ENCODE results near the gene IGFL3. TPM values are rescaled to one million over a fixed set of nuclear protein-coding genes. Genes with fewer than 3 reads are reported as not detected.

The IGFL3 gene
- total RNA-seq, 1 donor from 2014 or later, result not detected

DNA sequence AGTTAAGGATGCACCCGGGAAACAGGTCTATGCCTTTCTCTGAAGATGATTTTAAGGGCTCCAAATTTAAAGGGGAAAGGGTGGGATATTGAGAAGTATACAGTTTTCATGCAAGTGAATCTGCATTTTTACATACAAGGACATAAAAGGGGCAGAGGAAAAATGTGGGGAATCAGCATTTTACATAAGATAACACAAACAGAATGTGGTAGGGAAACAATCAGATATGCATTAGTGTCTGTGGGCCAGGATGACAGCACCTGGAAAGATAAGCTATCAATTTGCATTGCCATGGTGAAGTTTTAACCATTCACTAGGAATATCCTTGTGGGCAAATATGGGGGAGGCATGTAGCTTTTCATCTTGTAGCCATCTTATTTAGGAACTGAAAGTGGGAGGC, 24.1 kb downstream of the IGFL3 start:
- intact Hi-C loops (cut with micrococcal nuclease), result no loop called here
- no peaks in the 10 kb centered on the region for H3K4me1 ChIP-seq
- DNase-seq, result no peak
- TF ChIP-seq, protein P1, sequence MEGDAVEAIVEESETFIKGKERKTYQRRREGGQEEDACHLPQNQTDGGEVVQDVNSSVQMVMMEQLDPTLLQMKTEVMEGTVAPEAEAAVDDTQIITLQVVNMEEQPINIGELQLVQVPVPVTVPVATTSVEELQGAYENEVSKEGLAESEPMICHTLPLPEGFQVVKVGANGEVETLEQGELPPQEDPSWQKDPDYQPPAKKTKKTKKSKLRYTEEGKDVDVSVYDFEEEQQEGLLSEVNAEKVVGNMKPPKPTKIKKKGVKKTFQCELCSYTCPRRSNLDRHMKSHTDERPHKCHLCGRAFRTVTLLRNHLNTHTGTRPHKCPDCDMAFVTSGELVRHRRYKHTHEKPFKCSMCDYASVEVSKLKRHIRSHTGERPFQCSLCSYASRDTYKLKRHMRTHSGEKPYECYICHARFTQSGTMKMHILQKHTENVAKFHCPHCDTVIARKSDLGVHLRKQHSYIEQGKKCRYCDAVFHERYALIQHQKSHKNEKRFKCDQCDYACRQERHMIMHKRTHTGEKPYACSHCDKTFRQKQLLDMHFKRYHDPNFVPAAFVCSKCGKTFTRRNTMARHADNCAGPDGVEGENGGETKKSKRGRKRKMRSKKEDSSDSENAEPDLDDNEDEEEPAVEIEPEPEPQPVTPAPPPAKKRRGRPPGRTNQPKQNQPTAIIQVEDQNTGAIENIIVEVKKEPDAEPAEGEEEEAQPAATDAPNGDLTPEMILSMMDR (IDR thresholded peaks at IDR 0.05; ENCODE audit: borderline replicate concordance), result no peak
- no peak overlapping the region for H3K27ac ChIP-seq (replicated peaks)
- peaks cover 64% of the 10 kb centered on the region for H3K27me3 ChIP-seq (ENCODE audit: low read depth)
- no peak overlapping the region for H3K4me3 ChIP-seq
- no peaks in the 10 kb centered on the region for H3K36me3 ChIP-seq
- H3K9me3 ChIP-seq (replicated peaks), result peaks cover 40% of the 10 kb centered on the region

DNA sequence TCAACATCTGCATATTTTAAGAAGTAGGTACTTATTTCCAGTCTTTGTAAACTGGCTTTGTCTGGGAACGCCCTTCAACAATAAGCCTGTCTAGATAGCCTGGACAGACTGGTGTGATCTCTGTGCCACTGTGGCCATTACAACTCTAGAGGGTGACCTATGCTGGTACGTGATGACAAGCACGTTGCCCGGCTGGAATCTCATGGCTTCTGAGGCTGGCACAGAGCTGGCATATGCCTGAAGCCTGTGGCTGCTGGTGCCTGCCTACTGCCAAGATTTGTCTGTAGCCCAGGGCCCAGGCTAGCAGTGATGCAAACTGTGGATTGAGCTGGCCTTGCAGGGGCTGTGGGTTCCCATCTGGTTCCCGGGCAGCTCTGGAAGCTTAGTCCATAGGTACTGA, 34.0 kb downstream of the IGFL3 start:
- H3K4me1 ChIP-seq, result no peaks in the 10 kb centered on the region
- TF ChIP-seq, protein P1 (IDR thresholded peaks at IDR 0.05; ENCODE audit: borderline replicate concordance), result no peak
- H3K27ac ChIP-seq (replicated peaks), result no peak overlapping the region
- H3K36me3 ChIP-seq, result no peaks in the 10 kb centered on the region
- peaks cover 45% of the 10 kb centered on the region for H3K9me3 ChIP-seq (replicated peaks)
- H3K27me3 ChIP-seq (ENCODE audit: low read depth), result peaks cover 14% of the 10 kb centered on the region
- no peak overlapping the region for H3K4me3 ChIP-seq
- no peak for DNase-seq
- intact Hi-C loops (cut with micrococcal nuclease), result no loop called here

DNA sequence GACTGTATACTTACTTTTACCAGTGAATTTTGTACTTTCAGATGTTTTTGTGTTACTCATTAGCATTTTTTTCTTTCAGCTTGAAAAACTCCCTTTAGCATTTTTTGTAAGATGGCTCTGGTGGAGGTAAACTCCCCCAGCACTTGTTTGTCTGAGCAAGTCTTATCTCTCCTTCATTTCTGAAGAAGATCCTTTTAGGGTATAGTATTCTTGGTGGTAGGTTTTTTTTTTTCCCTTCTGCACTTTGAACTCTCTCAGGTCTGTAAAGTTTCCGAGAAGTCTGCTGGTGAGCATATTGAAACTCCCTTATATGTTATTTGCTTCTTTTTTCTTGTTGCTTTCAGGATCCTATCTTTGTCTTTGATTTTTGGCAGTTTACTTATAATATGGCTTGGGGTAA, 35.1 kb downstream of the IGFL3 start:
- TF ChIP-seq, protein P1 (IDR thresholded peaks at IDR 0.05; ENCODE audit: borderline replicate concordance), result no peak
- Histone ChIP-seq H3K36me3 (no peaks in the 10 kb centered on the region), H3K9me3 (replicated peaks) (peaks cover 55% of the 10 kb centered on the region), H3K4me3 (no peak overlapping the region), H3K4me1 (no peaks in the 10 kb centered on the region), H3K27ac (replicated peaks) (no peak overlapping the region), H3K27me3 (ENCODE audit: low read depth) (peaks cover 18% of the 10 kb centered on the region)
- intact Hi-C loops (cut with micrococcal nuclease), result loop anchor here (10.0 kb wide), 1 partner anchor 175 kb away; no protein-coding TSS in a partner anchor
- no peak for DNase-seq

DNA sequence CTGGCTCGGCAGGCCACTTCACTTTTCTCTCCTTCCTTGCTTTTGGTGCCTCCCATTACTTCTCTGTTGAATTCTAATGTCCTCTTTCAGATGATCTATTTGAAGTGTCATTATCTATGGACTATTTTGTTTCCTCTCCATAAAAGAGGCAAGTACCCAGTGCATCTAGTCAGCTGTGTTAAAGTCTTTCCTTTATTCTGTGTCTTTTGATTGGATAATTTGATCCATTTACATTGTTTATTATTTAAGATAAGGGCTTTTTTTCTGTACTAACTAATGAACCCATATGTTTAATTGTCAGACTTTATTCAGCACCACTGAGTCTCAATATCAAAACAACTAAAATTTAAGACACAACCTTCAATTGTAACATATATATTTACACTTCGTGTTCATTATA, 36.4 kb downstream of the IGFL3 start:
- Histone ChIP-seq H3K27ac (replicated peaks) (no peak overlapping the region), H3K36me3 (no peaks in the 10 kb centered on the region), H3K27me3 (ENCODE audit: low read depth) (peaks cover 32% of the 10 kb centered on the region), H3K4me3 (no peak overlapping the region), H3K4me1 (no peaks in the 10 kb centered on the region), H3K9me3 (replicated peaks) (peaks cover 56% of the 10 kb centered on the region)
- intact Hi-C loops (cut with micrococcal nuclease), result loop anchor here (10.0 kb wide), 1 partner anchor 177 kb away; no protein-coding TSS in a partner anchor
- TF ChIP-seq, protein P1 (IDR thresholded peaks at IDR 0.05; ENCODE audit: borderline replicate concordance), result no peak
- no peak for DNase-seq

DNA sequence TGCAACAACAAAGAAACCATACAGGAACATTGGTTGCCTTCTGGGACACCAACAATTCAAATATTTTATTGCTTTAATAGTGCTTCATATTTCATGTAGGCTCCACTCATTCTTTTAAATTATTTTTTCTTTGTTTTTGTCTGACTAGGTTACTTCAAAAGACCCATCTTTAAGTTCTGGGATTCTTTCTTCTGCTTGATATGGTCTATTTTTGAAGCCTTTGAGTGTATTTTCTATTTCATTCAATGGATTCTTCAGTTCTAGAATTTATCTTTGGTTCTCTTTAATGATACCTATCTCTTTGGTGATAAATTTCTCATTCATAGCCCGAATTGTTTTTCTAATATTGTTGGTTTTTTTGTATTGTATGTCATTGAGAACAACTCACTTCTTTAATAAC, 38.6 kb downstream of the IGFL3 start:
- no peak overlapping the region for H3K27ac ChIP-seq (replicated peaks)
- H3K27me3 ChIP-seq (ENCODE audit: low read depth), result peaks cover 45% of the 10 kb centered on the region
- TF ChIP-seq, protein P1 (IDR thresholded peaks at IDR 0.05; ENCODE audit: borderline replicate concordance), result no peak
- no peaks in the 10 kb centered on the region for H3K36me3 ChIP-seq
- H3K9me3 ChIP-seq (replicated peaks), result peaks cover 56% of the 10 kb centered on the region
- H3K4me3 ChIP-seq, result no peak overlapping the region
- no peaks in the 10 kb centered on the region for H3K4me1 ChIP-seq
- intact Hi-C loops (cut with micrococcal nuclease), result loop anchor here (10.0 kb wide), 1 partner anchor 179 kb away; no protein-coding TSS in a partner anchor
- DNase-seq, result no peak

Measured in left ventricle myocardium inferior (tissue), 1 donor.